Left ventricle myocardium inferior (tissue), 1 donor: ENCODE measurements around the gene OPHN1. TPM values are rescaled to one million over a fixed set of nuclear protein-coding genes. Genes with fewer than 3 reads are reported as not detected.
A peak's percentile ranks its signal among the peaks of the same experiment; 100 is the strongest.

Source experiments
- DNase-seq: peaks from one replicate; pipeline ENCODE4 v3.0.0-alpha.2; 2020
- H3K27ac ChIP-seq: fragments of 200-600 bp; replicated peaks from 2 replicates; pipeline ENCODE4 v1.8.0; 2021
- H3K27me3 ChIP-seq: fragments of 200-600 bp; 2 replicates; pipeline ENCODE4 v1.8.0; 2021; ENCODE audit warnings: low read depth
- H3K36me3 ChIP-seq: fragments of 200-600 bp; 2 replicates; pipeline ENCODE4 v1.8.0; 2021
- H3K4me1 ChIP-seq: fragments of 200-600 bp; 2 replicates; pipeline ENCODE4 v1.8.0; 2021
- H3K4me3 ChIP-seq: fragments of 200-600 bp; 2 replicates; pipeline ENCODE4 v1.8.0; 2021; ENCODE audit warnings: mild to moderate bottlenecking, moderate library complexity
- H3K9me3 ChIP-seq: fragments of 200-600 bp; replicated peaks from 2 replicates; pipeline ENCODE4 v1.8.0; 2021
- CTCF ChIP-seq: fragments of 200-600 bp; IDR thresholded peaks from 2 replicates; pipeline ENCODE4 v1.8.0; 2021; ENCODE audit warnings: antibody characterized with exemption, mild to moderate bottlenecking, borderline replicate concordance
- intact Hi-C: fragments of 100-400 bp; cut with micrococcal nuclease; formaldehyde crosslinking; loops from one replicate; pipeline ENCODE4 v1.11.0; 2022
- total RNA-seq: library from RNA; stranded (reverse); fragmentation: NEBNext Ultra II Directional; extraction: Animal tissue kit (Norgen Biotek cat#: 25700); gene quantifications from one replicate; pipeline ENCODE4 v1.2.1, GENCODE V29; 2021
- donor health status: DM: no; HTN: yes; CAD: no; lungs with severe emphysema.

OPHN1 gene
- total RNA-seq, 1 donor from 2014 or later: 5.0 TPM

DNA sequence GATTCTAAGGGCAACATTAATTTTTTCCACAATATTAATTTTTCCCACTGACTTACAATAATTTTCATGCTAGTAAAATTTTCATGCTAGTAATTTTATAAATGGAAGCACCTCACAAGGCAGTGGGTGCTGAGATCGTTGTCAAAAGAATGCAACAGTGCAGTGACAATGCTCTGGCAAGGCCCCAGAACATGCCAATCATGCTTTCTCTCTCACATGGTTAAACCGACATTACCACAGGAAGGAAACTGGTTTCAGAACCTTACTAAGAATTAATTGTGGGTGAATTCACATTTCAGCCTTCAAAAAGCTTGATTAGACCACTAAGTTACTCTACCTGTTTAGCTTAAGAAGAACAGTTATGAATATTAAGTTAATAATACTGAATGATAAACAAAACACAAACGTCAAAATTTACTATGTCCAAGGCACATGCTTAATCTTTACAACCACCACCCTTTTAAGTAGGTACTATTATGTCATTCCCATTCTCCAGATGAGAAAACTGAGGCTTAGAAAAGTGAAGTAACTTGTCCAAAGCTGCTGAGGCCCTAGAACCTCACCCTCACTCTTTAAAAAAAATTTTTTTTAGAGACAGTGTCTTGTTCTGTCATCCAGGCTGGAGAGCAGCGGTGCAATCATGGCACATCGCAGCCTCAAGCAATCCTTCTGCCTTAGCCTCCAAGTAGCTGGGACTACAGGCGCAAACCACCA, 10.0 kb upstream of the OPHN1 start:
- H3K36me3 ChIP-seq: no peaks in the 10 kb centered on the region
- intact Hi-C loops: no loop called here
- H3K27ac ChIP-seq: peak overlapping the region; percentile 36
- H3K27me3 ChIP-seq: no peaks in the 10 kb centered on the region
- peak; percentile 21 for DNase-seq
- TF ChIP-seq CTCF: no peak
- no peak overlapping the region for H3K4me3 ChIP-seq
- peaks cover 13% of the 10 kb centered on the region for H3K4me1 ChIP-seq
- H3K9me3 ChIP-seq: no peaks in the 10 kb centered on the region

GRCh38 chrX:68440940-68441339, 7.6 kb upstream of the OPHN1 start:
- no peak for TF ChIP-seq CTCF

DNA sequence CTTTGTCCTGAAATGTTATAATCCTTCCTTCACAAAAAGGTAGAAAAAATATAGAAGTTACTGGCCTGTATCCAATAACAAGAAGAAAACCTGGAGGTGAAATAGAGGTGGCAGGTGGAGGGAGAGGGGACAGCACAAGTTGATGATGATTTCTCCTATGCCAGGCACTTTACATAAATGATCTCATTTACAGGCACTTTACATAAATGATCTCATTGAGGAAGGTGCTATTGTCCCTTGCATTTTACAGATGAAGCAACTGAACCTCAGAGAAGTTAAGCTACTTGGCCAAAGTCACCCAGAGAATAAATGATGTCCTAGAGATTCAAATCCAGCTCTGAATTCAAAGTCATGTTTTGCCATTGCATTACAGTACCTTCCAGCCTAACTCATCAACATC, 7.1 kb upstream of the OPHN1 start:
- TF ChIP-seq CTCF: no peak
- no peak for DNase-seq
- Histone ChIP-seq H3K36me3 (no peaks in the 10 kb centered on the region), H3K27ac (peak overlapping the region; percentile 58), H3K9me3 (no peaks in the 10 kb centered on the region), H3K4me3 (no peak overlapping the region), H3K4me1 (peaks cover 13% of the 10 kb centered on the region), H3K27me3 (no peaks in the 10 kb centered on the region)
- intact Hi-C loops: no loop called here

More at GRCh38 chrX:68440940-68441339, 7.6 kb upstream of the OPHN1 start:
- DNase-seq: peak; percentile 56
- intact Hi-C loops: no loop called here
- Histone ChIP-seq H3K9me3 (no peaks in the 10 kb centered on the region), H3K4me3 (no peak overlapping the region), H3K27me3 (no peaks in the 10 kb centered on the region), H3K27ac (peak overlapping the region; percentile 58), H3K36me3 (no peaks in the 10 kb centered on the region), H3K4me1 (peaks cover 13% of the 10 kb centered on the region)

DNA sequence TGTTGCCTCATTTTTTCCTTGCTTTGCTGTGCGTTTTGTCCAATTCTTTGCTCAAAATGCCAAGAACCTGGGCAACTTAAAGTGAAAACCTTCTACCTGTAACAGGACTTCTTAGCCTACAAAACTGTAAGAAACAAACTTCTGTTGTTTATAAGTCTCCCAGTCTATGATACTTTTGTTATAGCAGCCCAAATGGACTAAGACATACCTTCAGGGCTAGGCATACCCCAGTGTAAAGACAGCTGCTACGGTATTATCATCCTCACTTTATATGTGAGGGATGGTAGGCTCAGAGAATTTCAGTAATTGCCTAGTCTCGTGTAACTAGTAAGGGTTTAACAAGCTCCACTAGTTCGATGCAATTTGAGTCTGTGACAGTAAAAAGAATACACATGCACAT, 6.0 kb upstream of the OPHN1 start:
- Histone ChIP-seq H3K36me3 (no peaks in the 10 kb centered on the region), H3K4me3 (no peak overlapping the region), H3K27ac (no peak overlapping the region), H3K9me3 (no peaks in the 10 kb centered on the region), H3K4me1 (peaks cover 18% of the 10 kb centered on the region), H3K27me3 (no peaks in the 10 kb centered on the region)
- TF ChIP-seq CTCF: no peak
- intact Hi-C loops: no loop called here
- no peak for DNase-seq

DNA sequence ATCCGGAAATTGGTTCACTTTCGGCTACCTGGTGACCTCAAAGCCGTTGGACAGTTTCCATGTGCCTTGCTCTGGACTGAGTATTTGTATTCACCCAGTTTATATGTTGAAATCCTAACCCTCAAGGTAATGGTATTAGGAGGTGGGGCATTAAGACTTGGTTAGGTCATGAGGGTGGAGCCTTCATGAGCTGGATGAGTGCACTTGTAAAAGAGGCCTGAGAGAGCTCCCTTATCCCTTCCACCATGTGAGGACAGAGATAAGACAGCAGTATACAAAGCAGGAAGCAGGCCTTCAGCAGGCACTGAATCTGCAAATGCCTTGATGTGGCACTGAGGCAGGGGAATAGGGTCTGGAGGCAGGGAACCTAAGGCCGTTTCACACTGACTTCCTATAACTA, 5.3 kb upstream of the OPHN1 start:
- Histone ChIP-seq H3K27ac (no peak overlapping the region), H3K4me3 (no peak overlapping the region), H3K4me1 (peaks cover 24% of the 10 kb centered on the region), H3K27me3 (no peaks in the 10 kb centered on the region), H3K36me3 (no peaks in the 10 kb centered on the region), H3K9me3 (no peaks in the 10 kb centered on the region)
- intact Hi-C loops: no loop called here
- DNase-seq: no peak
- no peak for TF ChIP-seq CTCF
